Aorta (tissue), 5 donors: ENCODE results near the gene ADCK1. TPM values are rescaled to one million over a fixed set of nuclear protein-coding genes. Genes with fewer than 3 reads are reported as not detected.
"Not testable (repeated sequence)": the region's sequence is repeated elsewhere in the genome, so short reads cannot be mapped to it uniquely, and the experiment has no call there.

Experiments
- ATAC-seq: fragments of 200-7000 bp; cut with Tn5 transposase; one replicate; pipeline ENCODE4 v1.9.1; 2022; ENCODE audit warnings: moderate library complexity; ENCODE audit not compliant: low FRiP score
- DNase-seq, 2 donors: peaks; one replicate each; pipeline ENCODE4 v3.0.0-alpha.2; 2020
- H3K27ac ChIP-seq, 2 donors: one replicate each; pipeline ENCODE4 v1.5.1; 2013; ENCODE audit warnings: low read length in 2 of 2, mild to moderate bottlenecking in 2 of 2, moderate library complexity in 2 of 2, control low read depth in 1 of 2, inconsistent platforms in 1 of 2, low read depth in 1 of 2
- H3K27me3 ChIP-seq, 2 donors: one replicate each; pipeline ENCODE4 v1.6.1; 2013; ENCODE audit warnings: control low read depth in 1 of 2, low read length in 1 of 2, mild to moderate bottlenecking in 1 of 2, moderate library complexity in 1 of 2; ENCODE audit not compliant: insufficient read depth in 2 of 2, control insufficient read depth in 1 of 2
- H3K36me3 ChIP-seq, 2 donors: one replicate each; pipeline ENCODE4 v1.6.1; 2013; ENCODE audit warnings: control low read depth in 1 of 2, low read length in 1 of 2, mild to moderate bottlenecking in 1 of 2; ENCODE audit not compliant: insufficient read depth in 2 of 2, control insufficient read depth in 1 of 2
- H3K4me1 ChIP-seq, 2 donors: one replicate each; pipeline ENCODE4 v1.6.1; 2013; ENCODE audit warnings: low read length in 2 of 2, control low read depth in 1 of 2, mild to moderate bottlenecking in 1 of 2, moderate library complexity in 1 of 2; ENCODE audit not compliant: insufficient read depth in 2 of 2, control insufficient read depth in 1 of 2
- H3K4me3 ChIP-seq, 2 donors: one replicate each; pipeline ENCODE4 v1.5.1; 2013; ENCODE audit warnings: low read length in 2 of 2, control low read depth in 1 of 2, mild to moderate bottlenecking in 1 of 2
- H3K9me3 ChIP-seq: one replicate; pipeline ENCODE4 v1.6.1; 2013; ENCODE audit warnings: mild to moderate bottlenecking, low read length; ENCODE audit not compliant: control insufficient read depth
- WGBS, 2 donors: extraction: QIAGEN DNeasy Blood & Tissue Kit; methylation state at CpG; one replicate each; pipeline ENCODE4 v1.1.7; 2013; 5-methylcytosine and 5-hydroxymethylcytosine counted together
- intact Hi-C, 2 donors: fragments of 100-400 bp; cut with DNase I; formaldehyde crosslinking; loops; one replicate each; pipeline versions ENCODE4 v1.14.2 to v1.15.0; 2022
- polyA plus RNA-seq, 2 donors: library from polyadenylated mRNA; stranded (reverse); fragments of 200-250 nt; gene quantifications; one replicate each; pipeline ENCODE4 v1.2.3, GENCODE V29; 2013
- total RNA-seq, 2 donors: library from RNA; stranded (reverse); fragmentation: NEBNext Ultra II Directional; extraction: Animal tissue kit (Norgen Biotek cat#: 25700); gene quantifications; one replicate each; pipeline ENCODE4 v1.2.1, GENCODE V29; 2021
- donor health status: healthy with polysubstance abuse.
- donor health status: Bipolar disorder and iron deficiency.
- donor health status: DM: no; HTN: no; CAD: no.
- donor health status: DM: no; HTN: no; CAD: no.
- donor health status: DM: yes; HTN: yes; CAD: no.

ADCK1 gene
- total and polyA plus RNA-seq, 4 donors, result 2.4 to 7.3 (median 4.5) TPM

- no peaks in the 10 kb centered on the region for H3K9me3 ChIP-seq
- no peaks in the 10 kb centered on the region for H3K36me3 ChIP-seq
- H3K4me3 ChIP-seq, result no peak overlapping the region
- H3K4me1 ChIP-seq, result no peaks in the 10 kb centered on the region
- DNase-seq, result peak in 1 of 2 donors; percentile 9
- H3K27ac ChIP-seq, result no peak overlapping the region
- WGBS, 2 donors, result 58 to 82% methylated on average over 1 of the region's 1 CpG
- intact Hi-C loops, result loop anchor here in 1 of 2 donors (1.0 kb wide), 1 partner anchor 41 kb away; no protein-coding TSS in a partner anchor
- H3K27me3 ChIP-seq, result no peaks in the 10 kb centered on the region
- ATAC-seq, result no peak
Observed at GRCh38 chr14:77800814-77801213, 905 bp downstream of the ADCK1 start.

GRCh38 chr14:77804592-77804991, 4.7 kb downstream of the ADCK1 start:
- Histone ChIP-seq H3K4me3 (no peak overlapping the region), H3K36me3 (no peaks in the 10 kb centered on the region), H3K27me3 (no peaks in the 10 kb centered on the region), H3K4me1 (no peaks in the 10 kb centered on the region), H3K9me3 (no peaks in the 10 kb centered on the region), H3K27ac (no peak overlapping the region)
- ATAC-seq (no peak), DNase-seq (peak in 1 of 2 donors; percentile 45)
- WGBS, 2 donors, result 48 to 64% methylated on average over 6 of the region's 6 CpGs
- intact Hi-C loops, result no loop called here

GRCh38 chr14:77805706-77806105, 5.8 kb downstream of the ADCK1 start:
- WGBS, 2 donors, result 79 to 80% methylated on average over 6 of the region's 6 CpGs

GRCh38 chr14:77808250-77808649, 8.3 kb downstream of the ADCK1 start:
- Histone ChIP-seq H3K36me3 (no peaks in the 10 kb centered on the region), H3K27me3 (no peaks in the 10 kb centered on the region), H3K9me3 (no peaks in the 10 kb centered on the region), H3K27ac (no peak overlapping the region), H3K4me1 (no peaks in the 10 kb centered on the region), H3K4me3 (no peak overlapping the region)
- WGBS, 2 donors, result 97 to 98% methylated on average over 3 of the region's 3 CpGs
- DNase-seq (no peak), ATAC-seq (no peak)
- intact Hi-C loops, result no loop called here

More at GRCh38 chr14:77805706-77806105, 5.8 kb downstream of the ADCK1 start:
- no peak overlapping the region for H3K27ac ChIP-seq
- intact Hi-C loops, result no loop called here
- DNase-seq, result no peak
- H3K27me3 ChIP-seq, result no peaks in the 10 kb centered on the region
- H3K4me3 ChIP-seq, result no peak overlapping the region
- no peaks in the 10 kb centered on the region for H3K4me1 ChIP-seq
- no peak for ATAC-seq
- no peaks in the 10 kb centered on the region for H3K36me3 ChIP-seq
- H3K9me3 ChIP-seq, result no peaks in the 10 kb centered on the region

- H3K9me3 ChIP-seq, result no peaks in the 10 kb centered on the region
- H3K27ac ChIP-seq, result no peak overlapping the region
- intact Hi-C loops, result no loop called here
- no peaks in the 10 kb centered on the region for H3K36me3 ChIP-seq
- 92 to 95% methylated on average over 1 of the region's 1 CpG for WGBS, 2 donors
- no peak overlapping the region for H3K4me3 ChIP-seq
- ATAC-seq, result no peak
- H3K4me1 ChIP-seq, result no peaks in the 10 kb centered on the region
- DNase-seq, result no peak
- no peaks in the 10 kb centered on the region for H3K27me3 ChIP-seq
Observed at GRCh38 chr14:77809011-77809410, 9.1 kb downstream of the ADCK1 start.

GRCh38 chr14:77812028-77812427, 12.1 kb downstream of the ADCK1 start:
- intact Hi-C loops, result no loop called here

GRCh38 chr14:77812682-77813081, 12.8 kb downstream of the ADCK1 start:
- H3K36me3 ChIP-seq, ATAC-seq, H3K4me1 ChIP-seq, H3K27me3 ChIP-seq, H3K9me3 ChIP-seq, H3K27ac ChIP-seq, H3K4me3 ChIP-seq, intact Hi-C loops, DNase-seq: not testable (repeated sequence)
- 75 to 78% methylated on average over 6 of the region's 6 CpGs for WGBS, 2 donors

More at GRCh38 chr14:77812028-77812427, 12.1 kb downstream of the ADCK1 start:
- Histone ChIP-seq H3K4me1 (no peaks in the 10 kb centered on the region), H3K36me3 (no peaks in the 10 kb centered on the region), H3K9me3 (no peaks in the 10 kb centered on the region), H3K4me3 (no peak overlapping the region), H3K27ac (no peak overlapping the region), H3K27me3 (no peaks in the 10 kb centered on the region)
- no peak for DNase-seq
- ATAC-seq, result no peak
- 83 to 94% methylated on average over 2 of the region's 2 CpGs for WGBS, 2 donors

- H3K4me1 ChIP-seq, result no peaks in the 10 kb centered on the region
- intact Hi-C loops, result no loop called here
- H3K36me3 ChIP-seq, result peaks cover 0 to 6% of the 10 kb centered on the region in 2 donors
- no peak for DNase-seq
- WGBS, 2 donors, result 94 to 95% methylated on average over 5 of the region's 5 CpGs
- H3K27me3 ChIP-seq, result no peaks in the 10 kb centered on the region
- no peak overlapping the region for H3K27ac ChIP-seq
- no peaks in the 10 kb centered on the region for H3K9me3 ChIP-seq
- H3K4me3 ChIP-seq, result no peak overlapping the region
- ATAC-seq, result no peak
Observed at GRCh38 chr14:77822307-77822706, 22.4 kb downstream of the ADCK1 start.

- 92 to 95% methylated on average over 3 of the region's 3 CpGs for WGBS, 2 donors
- intact Hi-C loops, result no loop called here
Observed at GRCh38 chr14:77822741-77823140, 22.8 kb downstream of the ADCK1 start.

More at GRCh38 chr14:77822741-77823140, 22.8 kb downstream of the ADCK1 start:
- Histone ChIP-seq H3K36me3 (peaks cover 0 to 6% of the 10 kb centered on the region in 2 donors), H3K27me3 (no peaks in the 10 kb centered on the region), H3K27ac (no peak overlapping the region), H3K9me3 (no peaks in the 10 kb centered on the region), H3K4me3 (no peak overlapping the region), H3K4me1 (no peaks in the 10 kb centered on the region)
- DNase-seq (no peak), ATAC-seq (no peak)
